ENCODE measurements around the gene NOL4L. TPM values are rescaled to one million over a fixed set of nuclear protein-coding genes. Genes with fewer than 3 reads are reported as not detected.

Gene NOL4L
- total RNA-seq, 2 experiments from 2014 or later: 53.1 to 55.6 TPM

GRCh38 chr20:32457479-32457986 is 127.6 kb downstream of the NOL4L start:
- peaks cover 55% of the 10 kb centered on the region for H3K36me3 Mint-ChIP-seq (ENCODE audit: low read depth)
- CTCF ChIA-PET: no interaction called here
- intact Hi-C loops (cut with DNase I, micrococcal nuclease): no loop called here

GRCh38 chr20:32456869-32457478 is 128.2 kb downstream of the NOL4L start:
- no peaks in the 10 kb centered on the region for H3K9me3 Mint-ChIP-seq
- DNase-seq (peak in 2 of 14 experiments; percentile 13 to 32), ATAC-seq (ENCODE audit: poor library complexity) (no peak)
- peak; percentile 28 for TF ChIP-seq CTCF (IDR thresholded peaks at IDR 0.05)
- intact Hi-C loops (cut with DNase I, micrococcal nuclease): no loop called here
- no peaks in the 10 kb centered on the region for H3K4me1 Mint-ChIP-seq (ENCODE audit: low read depth)
- peaks cover 63% of the 10 kb centered on the region for H3K36me3 ChIP-seq (ENCODE audit: insufficient read depth, low read length)
- no peak overlapping the region for H3K27ac Mint-ChIP-seq
- CTCF ChIA-PET: no interaction called here
- H3K36me3 Mint-ChIP-seq (ENCODE audit: low read depth): peaks cover 56% of the 10 kb centered on the region
- no peak overlapping the region for H3K4me3 Mint-ChIP-seq
- H3K4me3 ChIP-seq (ENCODE audit: low read length): no peak overlapping the region
- no peaks in the 10 kb centered on the region for H3K9me3 ChIP-seq (ENCODE audit: control insufficient read depth in 1 of 2, insufficient read depth in 1 of 2, low read length in 2 of 2)
- H3K27me3 ChIP-seq (ENCODE audit: control insufficient read depth in 1 of 2, insufficient read depth in 2 of 2, low read length in 2 of 2): no peaks in the 10 kb centered on the region
- POLR2A ChIA-PET: no interaction called here
- H3K27ac ChIP-seq (ENCODE audit: low read depth in 1 of 2, low read length in 2 of 2): no peak overlapping the region
- H3K27me3 Mint-ChIP-seq: no peaks in the 10 kb centered on the region
- H3K4me1 ChIP-seq (ENCODE audit: insufficient read depth, low read length): peaks cover 6% of the 10 kb centered on the region

More at GRCh38 chr20:32457479-32457986, 127.6 kb downstream of the NOL4L start:
- Histone ChIP-seq H3K27me3 (ENCODE audit: control insufficient read depth in 1 of 2, insufficient read depth in 2 of 2, low read length in 2 of 2) (no peaks in the 10 kb centered on the region), H3K9me3 (ENCODE audit: control insufficient read depth in 1 of 2, insufficient read depth in 1 of 2, low read length in 2 of 2) (no peaks in the 10 kb centered on the region), H3K4me1 (ENCODE audit: insufficient read depth, low read length) (peaks cover 6% of the 10 kb centered on the region), H3K27ac (ENCODE audit: low read depth in 1 of 2, low read length in 2 of 2) (peak overlapping the region in 1 of 2 donors; percentile 36), H3K4me3 (ENCODE audit: low read length) (no peak overlapping the region), H3K36me3 (ENCODE audit: insufficient read depth, low read length) (peaks cover 62% of the 10 kb centered on the region)
- TF ChIP-seq CTCF (IDR thresholded peaks at IDR 0.05): no peak
- no peaks in the 10 kb centered on the region for H3K4me1 Mint-ChIP-seq (ENCODE audit: low read depth)
- peak overlapping the region; percentile 79 for H3K27ac Mint-ChIP-seq
- POLR2A ChIA-PET: no interaction called here
- H3K9me3 Mint-ChIP-seq: no peaks in the 10 kb centered on the region
- H3K27me3 Mint-ChIP-seq: no peaks in the 10 kb centered on the region
- H3K4me3 Mint-ChIP-seq: no peak overlapping the region
- no peak for DNase-seq
- no peak for ATAC-seq (ENCODE audit: poor library complexity)

GRCh38 chr20:32455901-32456701 is 129.0 kb downstream of the NOL4L start:
- ATAC-seq (ENCODE audit: poor library complexity): no peak
- Mint-ChIP-seq H3K36me3 (ENCODE audit: low read depth) (peaks cover 61% of the 10 kb centered on the region), H3K9me3 (no peaks in the 10 kb centered on the region), H3K27ac (no peak overlapping the region), H3K4me3 (no peak overlapping the region), H3K4me1 (ENCODE audit: low read depth) (no peaks in the 10 kb centered on the region), H3K27me3 (no peaks in the 10 kb centered on the region)
- peaks cover 70% of the 10 kb centered on the region for H3K36me3 ChIP-seq (ENCODE audit: insufficient read depth, low read length)
- CTCF ChIA-PET: no interaction called here
- no peak overlapping the region for H3K27ac ChIP-seq (ENCODE audit: low read depth in 1 of 2, low read length in 2 of 2)
- no peaks in the 10 kb centered on the region for H3K9me3 ChIP-seq (ENCODE audit: control insufficient read depth in 1 of 2, insufficient read depth in 1 of 2, low read length in 2 of 2)
- H3K27me3 ChIP-seq (ENCODE audit: control insufficient read depth in 1 of 2, insufficient read depth in 2 of 2, low read length in 2 of 2): no peaks in the 10 kb centered on the region
- no peak overlapping the region for H3K4me3 ChIP-seq (ENCODE audit: low read length)
- peaks cover 6% of the 10 kb centered on the region for H3K4me1 ChIP-seq (ENCODE audit: insufficient read depth, low read length)
- POLR2A ChIA-PET: no interaction called here
- DNase-seq: no peak
- no peak for TF ChIP-seq CTCF (IDR thresholded peaks at IDR 0.05)
- intact Hi-C loops (cut with DNase I, micrococcal nuclease): no loop called here
